HG02970 (cell line): ENCODE measurements around the gene NKTR.

Source experiments
- ATAC-seq: cut with Tn5 transposase; IDR thresholded peaks from one replicate; pipeline ENCODE4 v1.9.1; 2021; ENCODE audit warnings: mild to moderate bottlenecking, moderate library complexity, moderate number of reproducible peaks; ENCODE audit not compliant: unreplicated experiment, low FRiP score

The NKTR gene

DNA sequence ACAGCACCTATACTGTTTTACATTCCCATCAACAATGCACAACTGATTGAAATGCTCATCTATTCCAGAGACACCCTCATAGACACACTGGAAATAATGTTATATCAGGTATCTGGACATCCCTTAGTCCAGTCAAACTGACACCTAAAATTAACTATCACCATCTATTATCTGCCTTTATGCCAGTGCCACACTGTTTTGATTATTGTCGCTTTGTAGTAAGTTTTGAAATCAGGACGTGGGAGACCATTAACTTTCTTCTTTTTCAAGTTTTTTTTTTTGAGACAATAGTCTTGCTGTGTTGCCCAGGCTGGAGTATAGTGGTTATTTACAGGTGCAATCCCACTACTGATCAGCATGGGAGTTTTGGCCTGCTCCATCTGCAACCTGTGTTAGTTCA is 75.4 kb downstream of the NKTR start:
- no peak for ATAC-seq

DNA sequence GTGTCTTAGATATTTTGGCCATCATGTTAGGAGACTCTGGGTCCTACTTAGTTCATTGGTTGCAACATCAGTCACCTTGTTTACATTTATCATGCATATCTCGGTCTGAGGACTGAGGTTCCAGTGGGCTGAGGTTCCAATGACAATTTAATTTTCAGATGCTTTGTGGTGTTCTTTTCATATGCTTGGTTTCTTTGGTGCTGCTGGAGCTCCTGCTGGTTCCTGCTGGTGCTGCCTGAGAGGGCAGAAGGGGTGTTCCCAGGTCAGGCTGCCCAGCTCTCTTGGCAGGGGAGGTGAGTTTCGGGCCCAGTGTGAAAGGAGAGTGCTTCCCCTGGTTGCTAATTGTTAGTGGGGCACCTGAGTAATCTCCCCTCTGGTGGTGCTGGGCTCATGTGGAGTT is 78.0 kb downstream of the NKTR start:
- ATAC-seq: no peak

DNA sequence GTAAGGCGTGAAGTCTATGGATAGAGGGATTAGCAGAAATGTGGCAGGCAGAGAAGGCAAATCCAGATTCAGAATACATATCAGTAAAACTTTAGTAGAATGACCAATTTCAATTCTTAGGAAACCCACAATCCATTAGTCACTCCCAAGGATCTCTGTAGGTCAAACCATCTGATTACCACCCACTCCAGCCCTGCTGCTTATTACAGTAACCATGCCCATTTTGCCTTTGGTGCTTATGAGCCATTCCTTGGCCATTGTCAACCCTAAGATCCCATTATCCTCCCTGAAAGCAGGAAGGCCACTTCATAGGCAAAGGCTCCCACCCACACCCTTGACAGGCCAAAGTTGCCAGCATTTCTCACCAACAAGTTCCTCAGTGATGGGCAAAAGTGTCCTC is 79.8 kb downstream of the NKTR start:
- no peak for ATAC-seq

DNA sequence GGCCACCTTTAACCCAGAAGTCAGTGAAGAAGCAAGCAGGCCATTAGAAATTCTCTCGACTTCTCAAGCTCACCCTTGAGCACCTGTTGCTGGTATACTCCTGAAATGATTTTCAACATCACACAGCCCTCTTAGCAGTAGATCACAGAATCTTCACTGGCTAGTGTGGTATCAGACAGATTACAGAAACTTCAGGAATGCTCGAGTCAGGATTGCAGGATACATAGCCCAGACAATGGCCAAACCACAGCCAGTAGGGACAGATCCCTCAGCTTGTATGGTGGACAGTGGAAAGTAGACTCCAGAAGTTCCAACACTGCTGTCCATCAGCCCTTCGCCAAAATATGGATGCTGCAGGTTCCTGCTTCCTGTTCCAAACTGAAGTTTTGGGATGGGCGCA is 80.3 kb downstream of the NKTR start:
- ATAC-seq: no peak

DNA sequence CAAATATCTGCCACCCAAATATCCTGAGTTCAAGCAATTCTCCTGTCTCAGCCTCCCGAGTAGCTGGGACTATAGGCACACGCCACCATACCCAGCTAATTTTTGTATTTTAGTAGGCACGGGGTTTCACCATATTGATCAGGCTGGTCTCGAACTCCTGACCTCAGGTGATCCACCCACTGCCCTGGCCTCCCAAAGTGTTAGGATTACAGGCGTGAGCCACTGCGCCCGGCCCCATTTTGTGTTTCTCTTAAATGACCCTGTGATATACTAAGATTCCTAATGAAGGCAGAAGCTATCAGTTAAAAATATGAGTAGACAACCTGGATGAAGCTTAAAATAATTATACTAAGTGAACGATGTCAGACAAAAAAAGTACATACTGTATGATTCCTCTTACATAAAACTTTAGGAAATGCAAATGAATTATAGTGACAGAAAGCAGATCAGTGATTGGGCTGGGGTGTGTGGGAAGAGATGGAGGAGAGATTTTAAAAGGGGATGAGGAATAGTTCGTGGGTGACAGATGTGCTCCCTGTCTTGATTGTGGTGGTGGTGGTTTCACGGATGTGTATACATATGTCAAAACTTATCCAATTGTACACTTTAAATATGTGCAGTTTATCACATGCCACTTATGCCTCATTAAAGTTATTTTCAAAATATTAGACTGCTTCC is 81.0 kb downstream of the NKTR start:
- ATAC-seq: no peak

DNA sequence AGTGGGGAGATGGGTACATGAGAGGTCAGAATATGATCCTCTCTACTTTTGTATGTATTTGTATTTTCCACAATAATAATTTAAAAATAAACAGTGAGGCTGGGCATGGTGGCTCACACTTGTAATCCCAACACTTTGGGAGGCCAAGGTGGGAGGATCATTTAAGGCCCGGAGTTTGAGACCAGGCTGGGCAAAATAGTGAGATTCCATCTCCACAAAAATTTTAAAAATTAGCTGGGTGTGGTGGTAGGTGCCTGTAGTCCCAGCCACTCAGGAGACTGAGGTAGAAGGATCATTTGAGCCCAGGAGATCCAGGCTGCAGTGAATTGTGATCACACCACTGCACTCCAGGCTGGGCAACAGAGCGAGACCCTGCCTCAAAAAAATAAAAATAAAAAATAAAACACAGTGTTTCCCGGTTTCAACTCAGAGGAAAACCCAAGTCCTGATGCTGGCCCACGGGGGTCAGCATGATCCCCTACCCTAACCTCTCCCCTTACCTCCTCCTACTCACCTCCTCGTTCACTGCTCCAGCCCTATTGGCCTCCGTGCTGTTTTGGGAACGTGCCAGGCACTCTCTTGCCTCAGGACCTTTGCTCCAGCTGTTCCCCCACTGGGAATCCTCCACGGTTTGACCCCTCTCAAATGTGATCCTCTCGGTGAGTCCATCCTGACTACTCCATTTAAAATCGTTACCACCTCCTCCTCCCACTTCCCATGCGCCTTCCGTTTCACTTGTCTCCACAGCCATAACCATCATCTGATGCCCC is 82.0 kb downstream of the NKTR start:
- ATAC-seq: no peak

DNA sequence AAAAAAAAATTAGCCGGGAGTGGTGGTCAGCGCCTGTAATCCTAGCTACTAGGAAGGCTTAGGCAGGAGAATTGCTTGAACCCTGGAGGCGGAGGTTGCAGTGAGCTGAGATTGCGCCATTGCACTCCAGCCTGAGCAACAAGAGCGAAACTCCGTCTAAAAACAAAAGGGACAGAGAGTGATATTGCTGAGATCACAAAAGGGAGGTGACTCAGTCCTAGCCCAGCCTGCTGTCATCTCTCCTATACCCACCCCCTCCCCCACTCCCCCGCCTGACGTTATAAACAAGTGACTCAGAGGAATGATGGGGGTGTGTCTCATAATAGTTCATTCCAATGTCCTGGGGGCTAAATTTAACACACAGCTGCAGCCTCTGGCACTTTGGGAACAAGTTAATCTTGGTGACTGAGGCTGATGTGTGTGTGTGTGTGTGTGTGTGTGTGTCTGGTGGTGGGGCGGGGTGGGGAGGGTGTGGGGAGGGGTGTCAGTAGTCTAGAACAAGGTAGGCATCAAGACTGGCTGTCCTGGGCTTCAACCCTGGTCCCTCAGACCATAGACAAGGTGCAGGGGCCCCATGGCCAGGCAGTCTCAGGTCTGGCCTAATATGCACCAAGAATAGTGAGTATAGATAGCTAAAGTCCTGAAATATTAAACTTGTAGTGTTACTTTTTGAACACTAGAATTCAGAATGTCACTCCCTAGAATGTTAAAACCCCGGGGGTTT is 83.6 kb downstream of the NKTR start:
- ATAC-seq: no peak

DNA sequence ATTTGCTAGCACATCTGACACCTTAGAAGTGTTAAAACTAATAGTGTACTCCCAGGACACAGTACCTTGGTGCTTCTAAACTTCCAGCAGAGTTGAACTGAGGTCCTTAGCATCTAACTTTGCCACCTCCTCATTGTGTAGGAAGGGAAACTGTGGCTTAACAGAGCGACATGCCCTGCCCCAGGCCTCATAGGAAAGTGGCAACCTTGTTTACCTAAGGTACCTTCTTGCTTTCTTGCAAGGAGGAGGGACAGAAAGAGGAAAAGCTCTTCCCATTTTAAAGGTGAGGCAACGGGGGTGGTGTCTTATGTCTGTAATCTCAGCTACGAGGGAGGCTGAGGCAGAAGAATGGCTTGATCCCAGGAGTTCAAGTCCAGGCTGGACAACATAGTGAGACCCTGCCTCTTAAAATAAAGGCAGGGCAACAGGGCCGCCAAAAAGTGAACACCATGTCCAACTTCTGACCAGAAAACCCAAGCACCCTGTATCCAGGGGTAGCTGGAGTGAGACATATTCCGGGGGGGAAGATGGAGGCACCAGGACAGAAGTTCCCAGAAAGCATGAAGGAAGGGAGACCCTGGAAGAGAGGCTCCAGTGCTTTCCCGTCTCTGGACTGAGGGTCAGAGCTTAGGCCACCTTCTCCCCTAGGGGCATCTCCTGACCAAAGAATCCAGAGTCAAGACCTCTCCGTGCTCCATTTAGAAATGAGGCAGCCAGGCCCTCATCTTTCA is 84.3 kb downstream of the NKTR start:
- ATAC-seq: no peak

DNA sequence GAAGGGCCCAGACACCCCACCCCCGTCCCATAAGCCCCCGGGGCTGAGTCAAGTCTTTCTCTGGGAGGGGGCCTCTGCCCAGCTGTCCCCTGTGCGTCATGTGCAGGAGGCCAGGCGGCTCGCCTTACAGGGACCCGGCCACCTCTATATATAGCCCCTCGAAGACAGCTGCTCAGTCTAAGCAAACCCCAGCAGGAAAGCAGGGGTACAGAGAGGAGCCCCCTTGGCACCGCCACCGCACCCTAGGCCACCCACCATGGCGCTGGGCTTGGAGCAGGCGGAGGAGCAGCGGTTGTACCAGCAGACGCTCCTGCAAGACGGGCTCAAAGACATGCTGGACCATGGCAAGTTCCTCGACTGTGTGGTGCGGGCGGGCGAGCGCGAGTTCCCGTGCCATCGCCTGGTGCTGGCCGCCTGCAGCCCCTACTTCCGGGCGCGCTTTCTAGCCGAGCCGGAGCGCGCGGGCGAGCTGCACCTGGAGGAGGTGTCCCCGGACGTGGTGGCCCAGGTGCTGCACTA is 84.9 kb downstream of the NKTR start, which contains the start of gene KLHL40:
KLHL40 (plus strand) TSS at position 175 of the 519 bp plus-strand sequence; CDS start at position 257, 82 bp downstream.
- no peak for ATAC-seq

DNA sequence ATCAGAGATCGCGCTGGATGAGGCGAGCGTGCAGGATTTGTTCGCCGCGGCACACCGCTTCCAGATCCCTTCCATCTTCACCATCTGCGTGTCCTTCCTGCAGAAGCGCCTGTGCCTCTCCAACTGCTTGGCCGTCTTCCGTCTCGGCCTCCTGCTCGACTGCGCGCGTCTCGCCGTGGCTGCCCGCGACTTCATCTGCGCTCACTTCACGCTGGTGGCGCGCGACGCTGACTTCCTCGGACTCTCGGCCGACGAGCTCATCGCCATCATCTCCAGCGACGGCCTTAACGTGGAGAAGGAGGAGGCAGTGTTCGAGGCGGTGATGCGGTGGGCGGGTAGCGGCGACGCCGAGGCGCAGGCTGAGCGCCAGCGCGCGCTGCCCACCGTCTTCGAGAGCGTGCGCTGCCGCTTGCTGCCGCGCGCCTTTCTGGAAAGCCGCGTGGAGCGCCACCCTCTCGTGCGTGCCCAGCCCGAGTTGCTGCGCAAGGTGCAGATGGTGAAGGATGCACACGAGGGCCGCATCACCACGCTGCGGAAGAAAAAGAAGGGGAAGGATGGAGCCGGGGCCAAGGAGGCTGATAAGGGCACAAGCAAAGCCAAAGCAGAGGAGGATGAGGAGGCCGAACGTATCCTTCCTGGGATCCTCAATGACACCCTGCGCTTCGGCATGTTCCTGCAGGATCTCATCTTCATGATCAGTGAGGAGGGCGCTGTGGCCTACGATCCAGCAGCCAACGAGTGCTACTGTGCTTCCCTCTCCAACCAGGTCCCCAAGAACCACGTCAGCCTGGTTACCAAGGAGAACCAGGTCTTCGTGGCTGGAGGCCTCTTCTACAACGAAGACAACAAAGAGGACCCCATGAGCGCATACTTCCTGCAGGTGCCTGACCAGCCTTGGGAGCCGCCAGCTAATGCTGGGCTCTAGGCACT is 85.7 kb downstream of the NKTR start:
- ATAC-seq: no peak

DNA sequence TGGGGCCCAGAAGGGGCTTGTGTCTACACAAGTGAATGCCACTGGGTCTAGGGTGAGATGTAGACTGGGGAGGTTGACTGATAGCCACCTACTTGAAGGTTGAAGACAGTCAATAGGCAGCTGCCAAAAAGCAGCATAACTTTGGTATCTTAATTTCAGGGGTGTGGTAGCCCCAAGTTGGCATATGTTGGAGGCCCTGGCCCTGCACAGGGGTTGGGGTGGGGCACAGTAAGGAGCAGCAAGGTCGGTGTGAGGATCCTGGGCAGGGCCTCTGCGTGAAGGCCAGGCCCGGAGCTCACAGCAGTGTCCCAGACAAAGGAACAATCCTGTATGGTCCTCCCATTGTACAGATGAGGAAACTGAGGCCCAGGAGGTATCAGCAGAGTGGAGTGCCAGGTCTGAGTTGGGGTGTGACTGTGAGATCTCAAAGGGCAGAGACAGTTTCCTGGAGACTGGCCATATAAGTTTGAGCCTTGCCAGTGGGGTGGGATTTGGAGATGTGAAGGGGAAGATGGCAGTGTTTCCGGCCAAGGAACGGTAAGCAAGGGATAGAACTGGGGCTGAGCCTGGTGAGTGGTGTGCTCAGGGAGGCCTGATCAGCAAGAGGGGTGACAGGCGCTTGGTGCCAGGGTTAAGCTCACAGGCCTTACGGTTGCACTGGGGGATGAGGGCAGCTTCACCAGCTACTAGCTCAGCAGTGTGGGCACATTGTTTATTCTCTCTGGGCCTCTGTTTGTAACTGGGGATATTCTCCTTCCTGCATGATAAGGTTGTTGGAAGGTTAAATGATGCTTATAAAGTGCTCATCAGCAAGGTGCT is 86.6 kb downstream of the NKTR start:
- ATAC-seq: no peak

DNA sequence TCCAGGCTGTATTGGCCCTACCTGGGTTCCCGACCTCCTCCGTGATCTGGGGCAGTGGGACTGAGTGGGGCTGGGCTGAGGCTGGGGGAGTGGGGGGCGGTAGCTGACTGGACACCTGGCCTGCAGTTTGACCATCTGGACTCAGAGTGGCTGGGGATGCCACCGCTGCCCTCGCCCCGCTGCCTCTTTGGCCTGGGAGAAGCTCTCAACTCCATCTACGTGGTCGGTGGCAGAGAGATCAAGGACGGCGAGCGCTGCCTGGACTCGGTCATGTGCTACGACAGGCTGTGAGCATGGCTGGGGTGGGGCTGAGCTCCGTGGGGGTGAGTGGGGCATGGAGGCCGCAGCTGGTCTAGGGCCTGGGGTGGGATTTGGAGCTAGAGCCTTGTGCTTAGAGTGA is 87.5 kb downstream of the NKTR start:
- no peak for ATAC-seq

DNA sequence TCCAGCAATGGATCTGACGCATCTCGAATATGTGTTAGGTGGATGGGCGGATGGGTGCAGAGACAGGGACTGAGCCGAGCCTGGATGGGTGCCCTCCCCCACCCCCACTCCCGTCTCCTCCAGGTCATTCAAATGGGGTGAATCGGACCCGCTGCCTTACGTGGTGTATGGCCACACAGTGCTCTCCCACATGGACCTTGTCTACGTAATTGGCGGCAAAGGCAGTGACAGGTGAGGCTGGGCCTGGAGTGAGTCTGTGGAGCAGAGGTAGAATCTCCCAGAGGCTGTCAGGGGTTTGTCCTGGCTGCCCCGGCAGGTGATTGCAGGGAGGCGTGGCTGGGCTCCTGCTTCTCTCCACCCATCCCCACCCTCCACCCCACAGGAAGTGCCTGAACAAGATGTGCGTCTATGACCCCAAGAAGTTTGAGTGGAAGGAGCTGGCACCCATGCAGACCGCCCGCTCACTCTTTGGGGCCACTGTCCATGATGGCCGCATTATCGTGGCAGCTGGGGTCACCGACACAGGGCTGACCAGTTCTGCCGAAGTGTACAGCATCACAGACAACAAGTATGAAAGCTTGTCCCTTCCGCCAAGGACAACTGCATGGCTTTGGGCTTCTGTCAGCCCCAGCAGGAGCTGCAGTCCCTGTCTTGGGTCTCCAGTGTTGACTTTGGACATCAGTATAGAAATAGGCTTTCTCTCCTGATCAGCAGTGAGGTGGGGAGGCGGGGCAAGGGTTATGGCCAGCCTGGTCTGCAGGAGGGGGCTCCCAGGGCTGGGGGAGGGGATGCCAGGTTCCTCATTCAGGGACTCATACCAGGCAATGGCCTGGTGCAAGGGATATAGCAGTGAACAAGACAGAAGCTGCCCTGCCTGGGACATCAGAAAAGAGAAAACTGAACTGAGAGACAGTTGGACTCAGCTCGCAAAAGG is 88.3 kb downstream of the NKTR start:
- ATAC-seq: no peak

DNA sequence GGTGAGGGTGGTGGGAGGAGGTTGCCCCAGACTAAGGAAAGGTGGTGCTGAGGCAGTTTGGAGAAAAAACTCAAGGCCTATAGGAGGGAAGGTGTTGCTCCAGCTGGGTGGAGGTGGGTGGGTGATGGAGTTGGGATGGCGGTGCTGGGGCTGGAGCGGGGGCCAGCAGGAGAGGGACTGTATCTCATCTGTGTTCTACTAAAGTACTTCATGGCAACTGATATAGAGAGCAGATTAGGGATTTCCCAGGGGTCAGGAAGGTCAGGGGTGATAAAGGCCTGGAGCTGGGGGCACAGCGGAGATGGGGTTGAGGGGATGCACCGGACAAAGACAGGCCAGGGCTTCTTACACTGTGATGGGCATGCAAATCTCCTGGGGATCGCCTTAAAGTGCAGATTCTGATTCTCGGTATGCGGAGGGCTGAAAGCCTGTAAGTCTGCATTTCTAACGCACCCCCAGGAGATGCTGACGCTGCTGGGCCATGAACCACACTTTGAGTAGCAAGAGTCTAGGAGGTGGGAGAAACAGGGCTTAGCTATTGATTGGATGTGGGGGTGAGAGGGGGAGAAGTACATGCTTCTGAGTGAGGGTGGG is 89.0 kb downstream of the NKTR start:
- ATAC-seq: no peak

DNA sequence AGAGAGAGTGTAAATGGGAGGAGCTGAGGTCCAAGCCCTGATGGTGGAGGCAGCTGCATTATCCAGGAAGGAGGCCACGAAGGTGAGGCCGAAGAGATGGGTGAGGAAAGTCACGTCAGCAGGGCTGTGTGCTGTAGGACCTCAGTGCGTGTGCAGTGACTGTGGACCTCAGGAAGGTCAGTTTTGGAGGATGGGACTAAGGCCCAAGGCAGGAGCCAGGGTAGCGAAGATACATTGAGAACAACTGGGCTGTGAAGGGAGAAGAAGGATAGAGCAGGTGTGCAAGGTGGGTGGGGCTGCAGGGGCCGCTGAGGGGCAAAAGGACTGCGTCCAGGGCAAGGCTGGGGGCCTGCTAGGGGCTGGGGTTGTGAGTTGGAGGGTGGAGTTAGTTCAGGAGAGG is 89.7 kb downstream of the NKTR start:
- no peak for ATAC-seq

DNA sequence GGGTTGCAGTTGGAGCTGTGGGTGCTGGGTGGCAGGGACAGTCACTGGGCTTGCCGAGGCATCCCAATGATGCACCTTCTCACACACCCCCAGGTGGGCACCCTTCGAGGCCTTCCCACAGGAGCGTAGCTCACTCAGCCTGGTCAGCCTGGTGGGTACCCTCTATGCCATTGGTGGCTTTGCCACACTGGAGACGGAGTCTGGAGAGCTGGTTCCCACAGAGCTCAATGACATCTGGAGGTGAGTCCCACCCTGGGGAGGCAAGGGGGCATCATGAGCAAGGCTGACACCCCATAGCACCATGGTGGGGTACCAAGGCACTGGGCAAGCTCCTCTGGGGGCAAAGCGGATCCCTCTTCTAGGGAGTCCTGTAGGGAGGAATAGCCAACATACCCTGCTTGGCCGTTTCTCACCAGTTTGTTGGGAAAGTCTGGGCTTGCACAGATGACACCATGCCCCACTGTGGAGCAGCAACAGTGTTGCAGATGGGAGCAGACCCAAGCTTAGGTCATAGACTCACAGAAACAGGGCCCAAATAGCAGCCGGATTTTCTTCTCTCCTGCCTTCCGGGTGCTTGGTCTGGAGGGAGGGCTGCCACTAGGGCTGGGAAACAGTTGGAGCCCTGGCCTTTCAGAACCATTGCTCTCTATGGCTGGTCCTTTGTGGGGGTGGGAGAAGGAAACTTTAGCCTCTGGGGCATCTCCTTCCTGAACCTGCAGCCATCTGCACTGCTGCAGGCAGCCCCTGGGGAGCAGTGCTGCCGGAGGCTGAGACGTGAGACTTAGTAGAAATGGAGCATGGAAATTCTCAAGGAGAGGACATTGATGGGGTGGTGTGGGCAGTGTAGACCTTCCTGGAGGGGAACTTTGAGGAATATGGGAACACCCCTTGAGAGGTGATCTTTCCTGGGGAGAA is 90.5 kb downstream of the NKTR start:
- no peak for ATAC-seq
